ENCODE data around the gene SNRPA1. TPM values are rescaled to one million over a fixed set of nuclear protein-coding genes. Genes with fewer than 3 reads are reported as not detected.

SNRPA1 gene
- total and polyA plus RNA-seq, 2 of the 13 experiments (the other 11 are each of a cell fraction or from before 2014, with no cell fraction given): 41.2 to 108 TPM

- H3K79me2 ChIP-seq (ENCODE audit: insufficient read depth, low read length): no peaks in the 10 kb centered on the region
- H4K20me1 ChIP-seq (ENCODE audit: insufficient read depth, low read length): no peaks in the 10 kb centered on the region
- DNase-seq (ENCODE audit: low spot score): no peak
- no peak overlapping the region for H3K27ac ChIP-seq (ENCODE audit: extremely low read length, insufficient read depth, low read length)
- no peak overlapping the region for H2AFZ ChIP-seq (ENCODE audit: low read length)
- peaks cover 7 to 10% of the 10 kb centered on the region in 2 experiments; a peak in 3 of 5 replicates for H3K36me3 ChIP-seq (replicated peaks in 1 of 2; ENCODE audit: control insufficient read depth in 1 of 2, insufficient read depth in 2 of 2, low read length in 2 of 2)
- no peaks in the 10 kb centered on the region for H3K9me3 ChIP-seq (ENCODE audit: low read length)
- intact Hi-C loops (cut with micrococcal nuclease; ENCODE audit: unreplicated experiment) (no loop called here), in situ Hi-C loops (cut with HindIII; ENCODE audit: extremely low pct_ligation_motif_present, low pct_unique_long_range_greater_than_20kb) (no loop called here)
- no peak; the same call in none of the 3 replicates for ATAC-seq
- ChIA-PET POLR2A (no interaction called here), CTCF (ENCODE audit: low intra/inter-chr PET ratio, low total read pairs) (no interaction called here)
- 95% methylated on average over 4 of the region's 24 CpGs for WGBS (ENCODE audit: low lambda C conversion rate)
- no peaks in the 10 kb centered on the region; a peak in 1 of 5 replicates for H3K27me3 ChIP-seq (ENCODE audit: control insufficient read depth in 1 of 2, insufficient read depth in 2 of 2, low read length in 2 of 2)
- no peak overlapping the region for H3K4me2 ChIP-seq (ENCODE audit: low read depth, low read length)
- no peak overlapping the region for H3K4me3 ChIP-seq (replicated peaks in 1 of 3; ENCODE audit: insufficient read depth in 1 of 3, low read depth in 2 of 3, low read length in 3 of 3)
- no peaks in the 10 kb centered on the region for H3K4me1 ChIP-seq (ENCODE audit: insufficient read depth, low read length)
- no TSS peak for BruUV-seq (replicated peaks)
- no peak for FAIRE-seq
- H3K9ac ChIP-seq (ENCODE audit: insufficient read depth, low read depth, low read length): no peak overlapping the region
- TF ChIP-seq AGO2 (optimal IDR thresholded peaks at IDR 0.05; ENCODE audit: low read depth, low read length) (peak; percentile 74), KDM6A (CRISPR knock-in tag; IDR thresholded peaks at IDR 0.05; ENCODE audit: low read depth) (no peak), ERF (CRISPR knock-in tag; IDR thresholded peaks at IDR 0.05) (no peak), ZNF160 (CRISPR knock-in tag; IDR thresholded peaks at IDR 0.05) (no peak), ZNF609 (CRISPR knock-in tag; IDR thresholded peaks at IDR 0.05; ENCODE audit: borderline replicate concordance) (no peak), MXD3 (CRISPR knock-in tag; IDR thresholded peaks at IDR 0.05) (no peak), ZNF326 (CRISPR knock-in tag; IDR thresholded peaks at IDR 0.05; ENCODE audit: borderline replicate concordance) (no peak), KIAA2018 (CRISPR knock-in tag; IDR thresholded peaks at IDR 0.05; ENCODE audit: borderline replicate concordance) (no peak), JUNB (CRISPR knock-in tag; IDR thresholded peaks at IDR 0.05; ENCODE audit: borderline replicate concordance) (no peak), ZNF264 (CRISPR knock-in tag; IDR thresholded peaks at IDR 0.05) (no peak)
Measured at GRCh38 chr15:101307048-101307896, 12.2 kb upstream of the SNRPA1 start.

Measured in HepG2 (cell line).